SK-N-MC (cell line): Measurements from ENCODE around the gene IPO11.

ENCODE experiments used
- EZH2 ChIP-seq: fragments of 200-600 bp; sonication (generic); IDR thresholded peaks from one replicate; pipeline ENCODE4 v1.6.1; 2017; ENCODE audit warnings: antibody characterized with exemption
- FOXP2 ChIP-seq: optimal IDR thresholded peaks from 2 replicates; pipeline ENCODE3; 2011; ENCODE audit warnings: mild to moderate bottlenecking, moderate library complexity; ENCODE audit not compliant: insufficient read depth; ENCODE audit errors: extremely low read length, control extremely low read depth
- POLR2AphosphoS5 ChIP-seq: IDR thresholded peaks from 2 replicates; pipeline ENCODE4 v1.6.1; 2012; ENCODE audit warnings: mild to moderate bottlenecking, low read depth, low read length, borderline replicate concordance

- TF ChIP-seq POLR2AphosphoS5 (no peak), EZH2 (no peak), FOXP2 (no peak)
Measured at GRCh38 chr5:62538017-62538942, 125.7 kb downstream of the IPO11 start.
